SJSA1 (cell line): Measurements from ENCODE around the gene REPIN1. TPM values are rescaled to one million over a fixed set of nuclear protein-coding genes. Genes with fewer than 3 reads are reported as not detected.

Source experiments
- DNase-seq, 2 experiments: peaks; one replicate each; pipeline ENCODE4 v3.0.0-alpha.2; 2015 to 2020; ENCODE audit warnings: low spot score in 2 of 2, low read depth in 1 of 2
- H3K27ac ChIP-seq: fragments of 250-450 bp; sonication (Bioruptor Pico); 2 replicates; pipeline ENCODE4 v1.5.1; 2020; ENCODE audit warnings: mild to moderate bottlenecking, moderate library complexity
- H3K27me3 ChIP-seq: fragments of 250-450 bp; sonication (Bioruptor Pico); replicated peaks from 2 replicates; pipeline ENCODE4 v1.5.1; 2020; ENCODE audit warnings: mild to moderate bottlenecking, moderate library complexity
- H3K36me3 ChIP-seq: fragments of 250-450 bp; sonication (Bioruptor Pico); 2 replicates; pipeline ENCODE4 v1.5.1; 2020; ENCODE audit warnings: mild to moderate bottlenecking
- H3K4me1 ChIP-seq: fragments of 250-450 bp; sonication (Bioruptor Pico); replicated peaks from 2 replicates; pipeline ENCODE4 v1.6.1; 2021; ENCODE audit warnings: mild to moderate bottlenecking
- H3K4me3 ChIP-seq: fragments of 250-450 bp; sonication (Bioruptor Pico); 2 replicates; pipeline ENCODE4 v1.5.1; 2020; ENCODE audit warnings: mild to moderate bottlenecking
- H3K9me3 ChIP-seq: fragments of 250-450 bp; sonication (Bioruptor Pico); replicated peaks from 2 replicates; pipeline ENCODE4 v1.5.1; 2020; ENCODE audit warnings: mild to moderate bottlenecking
- total RNA-seq: library from RNA; depleted of rRNA; stranded (reverse); fragments of >200 nt; shearing (Covaris generic); gene quantifications from 2 replicates; pipeline ENCODE4 v1.2.3, GENCODE V29; 2014

REPIN1 gene
- total RNA-seq, 1 experiment from 2014 or later = 62.4 TPM

- Histone ChIP-seq H3K27ac (no peak overlapping the region), H3K4me3 (no peak overlapping the region), H3K9me3 (no peaks in the 10 kb centered on the region), H3K36me3 (no peaks in the 10 kb centered on the region), H3K27me3 (no peaks in the 10 kb centered on the region), H3K4me1 (peaks cover 37% of the 10 kb centered on the region)
- no peak for DNase-seq
Observed at GRCh38 chr7:150401861-150402631, 33.4 kb downstream of the REPIN1 start.

GRCh38 chr7:150402671-150403321 is 34.2 kb downstream of the REPIN1 start:
- no peaks in the 10 kb centered on the region for H3K9me3 ChIP-seq
- H3K27me3 ChIP-seq = no peaks in the 10 kb centered on the region
- H3K4me3 ChIP-seq = no peak overlapping the region
- peaks cover 39% of the 10 kb centered on the region for H3K4me1 ChIP-seq
- no peaks in the 10 kb centered on the region for H3K36me3 ChIP-seq
- no peak overlapping the region for H3K27ac ChIP-seq
- DNase-seq = no peak

DNA sequence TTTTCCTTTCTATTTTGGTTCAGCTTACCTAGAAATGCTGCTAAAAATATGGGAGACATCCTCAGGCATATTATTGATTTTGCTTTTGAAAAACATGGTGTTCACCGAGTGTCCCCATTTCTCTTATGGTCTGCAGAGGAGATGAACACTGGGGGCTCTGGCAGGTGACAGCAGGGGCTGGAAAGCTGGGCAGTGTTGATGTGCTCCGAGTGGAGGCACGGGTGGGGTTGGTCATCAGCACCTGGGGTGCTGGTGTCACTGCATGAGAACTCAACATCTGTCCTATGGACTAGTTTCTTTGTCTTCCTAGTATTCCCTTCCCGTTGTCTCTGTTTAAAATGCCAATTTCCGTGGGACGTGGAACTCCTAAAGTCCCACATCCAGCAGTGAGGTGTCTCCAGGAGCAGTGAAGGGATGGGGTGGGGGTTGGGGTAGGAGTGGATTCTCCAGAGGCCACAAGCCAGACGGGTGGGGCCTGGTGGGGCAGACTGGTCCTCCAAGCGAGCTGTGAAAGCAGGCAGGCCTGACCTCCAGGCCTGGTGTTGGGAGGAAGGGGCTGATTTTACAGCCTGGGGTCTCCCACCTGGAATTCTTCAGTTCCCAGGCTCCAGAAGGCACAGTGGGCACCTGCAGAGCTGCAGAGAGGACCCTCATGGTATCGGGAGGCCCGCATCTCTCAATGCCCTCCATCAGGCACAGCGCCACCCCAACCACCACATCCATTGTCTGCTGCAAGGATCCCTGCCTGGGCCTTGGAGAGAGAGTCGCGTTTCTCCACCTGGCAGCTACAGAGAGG is 35.0 kb downstream of the REPIN1 start:
- H3K4me3 ChIP-seq = no peak overlapping the region
- no peaks in the 10 kb centered on the region for H3K36me3 ChIP-seq
- peaks cover 39% of the 10 kb centered on the region for H3K4me1 ChIP-seq
- H3K9me3 ChIP-seq = no peaks in the 10 kb centered on the region
- H3K27ac ChIP-seq = no peak overlapping the region
- DNase-seq = no peak
- H3K27me3 ChIP-seq = no peaks in the 10 kb centered on the region

DNA sequence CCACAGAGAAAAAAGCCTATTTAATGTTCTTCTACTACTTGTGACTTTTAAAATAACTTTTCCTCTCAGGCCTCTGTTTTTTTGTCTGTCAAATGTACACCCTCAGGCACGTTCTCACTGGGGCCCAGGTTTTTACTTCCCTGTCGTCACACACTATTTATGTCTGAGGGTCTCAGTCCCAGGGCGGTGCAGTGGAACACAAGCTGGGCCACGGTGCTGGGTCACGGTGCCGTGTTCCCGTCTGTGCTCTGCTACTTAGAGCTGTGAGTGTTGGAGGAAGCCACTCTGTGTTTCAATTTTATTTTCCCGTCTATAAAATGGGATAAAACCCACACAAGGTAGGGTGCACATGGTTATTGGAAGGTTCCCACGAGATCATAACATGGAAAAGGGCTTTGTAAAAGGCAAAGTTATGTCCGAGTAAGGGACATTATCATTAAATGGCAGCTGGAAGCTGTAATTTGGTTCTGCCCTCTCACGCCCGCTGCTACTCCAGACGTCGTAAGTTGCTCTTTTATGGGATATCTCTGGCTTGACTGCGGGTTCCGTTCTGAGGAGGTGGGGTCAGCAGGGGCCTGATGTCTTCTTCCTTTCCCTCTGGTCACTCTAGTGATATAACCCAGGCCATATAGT is 35.7 kb downstream of the REPIN1 start:
- Histone ChIP-seq H3K27me3 (no peaks in the 10 kb centered on the region), H3K27ac (peak overlapping the region; percentile 59; the same call in 1 of the 2 replicates), H3K36me3 (no peaks in the 10 kb centered on the region), H3K4me3 (peak overlapping the region; percentile 55), H3K4me1 (peaks cover 39% of the 10 kb centered on the region), H3K9me3 (no peaks in the 10 kb centered on the region)
- no peak for DNase-seq

DNA sequence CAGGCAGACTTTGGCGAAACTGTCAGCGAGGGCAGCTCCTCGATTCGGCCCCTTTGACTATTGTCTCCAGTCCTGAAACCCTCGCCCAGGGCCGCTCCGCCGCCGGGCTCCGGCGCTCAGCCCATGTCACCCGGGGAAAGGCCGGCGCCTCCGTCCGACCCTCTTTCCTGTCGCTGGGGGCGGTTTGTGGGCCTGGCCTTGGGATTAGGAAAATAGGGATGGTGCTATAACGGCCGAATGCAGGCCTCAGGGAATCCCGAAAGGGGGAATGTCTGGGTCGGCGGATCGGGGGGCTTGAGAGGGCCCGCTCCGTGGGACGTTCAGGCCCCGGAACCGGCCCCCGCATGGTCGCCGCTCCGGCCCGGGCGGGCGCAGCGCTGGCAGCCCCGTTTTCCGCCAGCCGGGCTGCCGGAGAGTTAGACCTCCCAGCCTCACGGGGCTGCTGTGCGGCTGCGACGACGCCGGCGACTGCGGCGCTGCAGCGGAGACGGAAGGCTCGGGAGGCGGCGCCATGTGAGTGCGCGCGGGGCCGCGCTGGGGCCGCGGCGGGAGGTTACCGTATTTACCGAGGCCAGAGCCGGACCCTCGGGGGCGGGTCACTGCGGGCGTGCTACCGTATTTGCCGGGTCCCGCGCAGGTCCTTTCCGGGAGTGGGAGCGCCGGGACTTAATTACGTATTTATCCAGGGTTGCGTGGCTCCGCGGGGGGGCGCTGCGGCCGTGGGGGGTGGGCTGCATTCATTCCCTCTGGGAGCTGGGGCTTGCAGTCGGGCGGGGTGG is 36.4 kb downstream of the REPIN1 start:
- H3K4me1 ChIP-seq = peaks cover 34% of the 10 kb centered on the region

GRCh38 chr7:150405584-150406311 is 37.1 kb downstream of the REPIN1 start:
- no peaks in the 10 kb centered on the region for H3K9me3 ChIP-seq
- no peak overlapping the region for H3K27ac ChIP-seq
- H3K4me3 ChIP-seq = peak overlapping the region; percentile 55
- peaks cover 27% of the 10 kb centered on the region for H3K4me1 ChIP-seq
- no peaks in the 10 kb centered on the region for H3K36me3 ChIP-seq
- no peaks in the 10 kb centered on the region for H3K27me3 ChIP-seq
- peak in 1 of 2 experiments; percentile 23 for DNase-seq

More for the DNA sequence above, 36.4 kb downstream of the REPIN1 start:
- Histone ChIP-seq H3K27ac (peak overlapping the region; percentile 59), H3K9me3 (no peaks in the 10 kb centered on the region), H3K36me3 (no peaks in the 10 kb centered on the region), H3K4me3 (peak overlapping the region; percentile 55), H3K27me3 (no peaks in the 10 kb centered on the region)
- peak; percentile 78 to 85 for DNase-seq

- H3K27ac ChIP-seq = no peak overlapping the region
- DNase-seq = peak in 1 of 2 experiments; percentile 4
- H3K4me3 ChIP-seq = no peak overlapping the region
- no peaks in the 10 kb centered on the region for H3K9me3 ChIP-seq
- no peaks in the 10 kb centered on the region for H3K27me3 ChIP-seq
- peaks cover 27% of the 10 kb centered on the region for H3K4me1 ChIP-seq
- H3K36me3 ChIP-seq = no peaks in the 10 kb centered on the region
Observed at GRCh38 chr7:150406312-150406566, 37.6 kb downstream of the REPIN1 start.

GRCh38 chr7:150406567-150407421 is 38.2 kb downstream of the REPIN1 start:
- H3K27me3 ChIP-seq = no peaks in the 10 kb centered on the region
- no peak overlapping the region for H3K4me3 ChIP-seq
- no peak overlapping the region for H3K27ac ChIP-seq
- peak in 1 of 2 experiments; percentile 2 for DNase-seq
- H3K36me3 ChIP-seq = no peaks in the 10 kb centered on the region
- peaks cover 27% of the 10 kb centered on the region for H3K4me1 ChIP-seq
- no peaks in the 10 kb centered on the region for H3K9me3 ChIP-seq

- no peak for DNase-seq
- no peak overlapping the region for H3K4me3 ChIP-seq
- no peaks in the 10 kb centered on the region for H3K9me3 ChIP-seq
- H3K27me3 ChIP-seq = no peaks in the 10 kb centered on the region
- H3K27ac ChIP-seq = no peak overlapping the region
- no peaks in the 10 kb centered on the region for H3K36me3 ChIP-seq
- peaks cover 27% of the 10 kb centered on the region for H3K4me1 ChIP-seq
Observed at GRCh38 chr7:150407588-150408392, 39.2 kb downstream of the REPIN1 start.

DNA sequence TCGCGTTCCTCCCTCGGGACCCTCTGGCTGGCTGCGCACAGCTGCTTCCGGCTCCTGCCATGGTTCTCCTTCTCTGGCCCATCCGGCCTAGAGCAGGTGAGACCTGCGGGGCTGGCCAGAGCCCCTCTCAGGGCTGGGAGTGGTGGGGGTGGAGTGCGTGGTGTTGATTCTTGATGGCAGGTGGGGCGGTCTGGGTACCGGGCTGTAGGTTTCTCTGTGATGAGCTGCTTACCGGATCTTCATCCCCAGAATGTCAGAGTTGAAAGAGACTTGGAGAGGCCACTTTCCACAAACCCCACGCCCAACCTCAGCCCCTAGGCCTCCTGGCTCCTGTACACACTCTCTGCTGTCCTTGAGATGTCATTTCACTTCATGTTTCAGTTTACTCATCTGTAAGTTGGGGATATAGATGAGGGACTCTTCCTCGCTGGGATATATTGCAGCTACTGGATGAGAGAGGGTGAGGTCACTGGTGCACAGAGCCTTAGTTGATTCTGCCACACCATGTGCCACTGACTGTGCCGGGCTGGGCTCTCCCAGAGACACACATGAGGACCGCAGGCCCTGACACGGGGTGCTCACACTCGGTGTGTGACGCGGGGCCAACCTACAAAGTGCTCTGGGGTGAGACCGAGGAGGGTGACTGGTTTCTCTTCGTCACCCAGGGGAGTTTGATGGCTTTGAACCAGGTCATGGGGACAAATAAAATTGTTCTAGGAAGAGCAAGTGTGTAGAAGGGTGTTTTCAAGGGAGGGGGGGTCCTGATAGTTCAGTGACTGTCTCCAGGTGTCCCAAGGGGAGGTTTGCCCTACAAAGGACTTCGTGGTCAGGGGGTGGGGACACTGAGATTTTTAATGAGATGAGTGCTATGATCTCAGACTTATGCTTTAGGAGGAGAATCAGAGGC is 40.0 kb downstream of the REPIN1 start:
- Histone ChIP-seq H3K27ac (no peak overlapping the region), H3K9me3 (no peaks in the 10 kb centered on the region), H3K4me3 (no peak overlapping the region), H3K27me3 (no peaks in the 10 kb centered on the region), H3K4me1 (peaks cover 27% of the 10 kb centered on the region), H3K36me3 (no peaks in the 10 kb centered on the region)
- DNase-seq = no peak
